T-helper 2 cell (primary cell): ENCODE measurements around the gene IFNA13.

Experiments
- DNase-seq, 5 experiments: peaks; one replicate each; pipeline versions ENCODE4 v3.0.0 to v3.0.0-alpha.2; 2012 to 2022

IFNA13 gene

GRCh38 chr9:21357479-21358460 is 10.1 kb downstream of the IFNA13 start:
- peak in 1 of 5 experiments; percentile 88 for DNase-seq

GRCh38 chr9:21350787-21351186 is 17.1 kb downstream of the IFNA13 start, which contains the start of gene IFNA6:
IFNA6 (minus strand) TSS chr9:21350887; CDS start chr9:21350887, 0 bp downstream.
- DNase-seq: no peak

- no peak for DNase-seq
These were observed 19.4 kb downstream of the IFNA13 start for GRCh38 chr9:21348430-21348970.

- no peak for DNase-seq
These were observed 27.1 kb downstream of the IFNA13 start for GRCh38 chr9:21340735-21341134.

- DNase-seq: peak in 1 of 5 experiments; percentile 17
These were observed 31.4 kb downstream of the IFNA13 start for GRCh38 chr9:21336457-21336856.

GRCh38 chr9:21334701-21335632 is 32.9 kb downstream of the IFNA13 start, which contains the start of gene KLHL9:
KLHL9 (minus strand) TSS chr9:21335404; CDS start chr9:21334859, 545 bp downstream.
- peak; percentile 64 to 93 (median 81) for DNase-seq

- DNase-seq: peak in 1 of 5 experiments; percentile 8
These were observed 34.6 kb downstream of the IFNA13 start for GRCh38 chr9:21333226-21333625.

GRCh38 chr9:21331676-21332402 is 36.0 kb downstream of the IFNA13 start:
- peak in 1 of 5 experiments; percentile 61 for DNase-seq

- peak in 2 of 5 experiments; percentile 30 to 69 for DNase-seq
These were observed 41.2 kb downstream of the IFNA13 start for GRCh38 chr9:21326526-21327139.

GRCh38 chr9:21324047-21324446 is 43.8 kb downstream of the IFNA13 start:
- DNase-seq: no peak

- no peak for DNase-seq
These were observed 44.9 kb downstream of the IFNA13 start for GRCh38 chr9:21322911-21323461.

- no peak for DNase-seq
These were observed 47.4 kb downstream of the IFNA13 start for GRCh38 chr9:21320465-21320864.

GRCh38 chr9:21317956-21318923 is 49.6 kb downstream of the IFNA13 start:
- peak in 1 of 5 experiments; percentile 45 for DNase-seq
